HG03460 (cell line): Measurements from ENCODE around the gene PDC.

ENCODE experiments used
- ATAC-seq: cut with Tn5 transposase; IDR thresholded peaks from one replicate; pipeline ENCODE4 v1.9.1; 2021; ENCODE audit not compliant: unreplicated experiment

PDC gene

DNA sequence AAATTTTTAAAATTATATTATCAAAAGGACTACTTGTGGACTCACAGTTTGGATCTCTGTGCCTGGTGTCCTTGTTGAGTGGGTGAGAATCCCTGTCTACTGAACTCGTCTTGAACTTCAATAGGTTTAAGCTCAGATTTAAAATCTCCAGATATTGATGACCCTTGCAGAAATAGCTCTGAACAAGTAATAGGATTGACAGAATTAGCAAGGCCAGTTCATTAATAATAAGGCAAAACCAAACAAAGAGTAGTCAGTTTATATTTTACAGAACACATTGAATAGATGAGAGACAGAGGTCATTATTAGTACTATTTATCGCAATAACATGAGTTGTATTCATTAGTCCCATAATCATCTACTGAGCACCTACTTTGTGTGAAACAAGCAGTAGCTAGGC is at the start of gene PDC:
TSS of gene PDC (minus strand) at position 101 of the 400 bp plus-strand sequence. CDS start 11,655 bp downstream, outside the sequence.
- ATAC-seq = no peak

DNA sequence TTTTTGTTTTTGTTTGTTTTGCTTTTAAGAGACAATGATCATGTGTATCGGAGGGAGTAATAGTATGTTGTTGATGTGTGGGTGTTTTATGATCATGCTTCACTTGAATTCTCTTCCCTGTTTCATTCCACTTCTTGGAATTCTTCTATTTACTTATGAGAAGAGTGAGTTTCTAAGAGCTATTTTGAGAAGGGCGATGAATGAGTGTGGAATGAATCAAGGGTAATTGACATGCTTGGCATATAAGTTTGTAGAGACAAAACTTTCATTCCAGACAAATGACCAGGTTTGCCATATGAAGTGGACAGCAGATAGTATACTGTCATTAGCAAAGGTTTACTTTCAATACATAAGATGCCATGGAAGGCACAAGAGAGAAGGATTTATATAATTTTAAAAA is 42.3 kb upstream of the PDC start:
- no peak for ATAC-seq

DNA sequence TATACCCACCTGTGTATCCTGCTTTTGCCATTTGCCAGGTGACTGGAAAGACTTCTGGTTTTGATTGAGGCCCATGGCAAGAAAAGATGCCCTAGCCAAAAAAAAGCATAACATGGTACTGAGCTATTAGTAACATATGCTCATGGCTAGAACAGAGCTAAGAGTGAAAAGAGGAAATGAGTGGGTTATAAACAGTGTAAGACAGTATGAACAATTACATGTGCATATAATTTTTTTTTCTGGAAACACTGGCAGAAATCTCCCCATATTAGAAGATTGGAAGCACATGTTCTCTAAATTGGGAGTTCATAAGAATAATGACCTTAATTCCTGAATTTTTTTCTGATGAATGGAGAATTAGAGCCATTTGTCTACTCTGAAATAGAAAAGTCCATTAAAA is 41.2 kb upstream of the PDC start:
- ATAC-seq = no peak

DNA sequence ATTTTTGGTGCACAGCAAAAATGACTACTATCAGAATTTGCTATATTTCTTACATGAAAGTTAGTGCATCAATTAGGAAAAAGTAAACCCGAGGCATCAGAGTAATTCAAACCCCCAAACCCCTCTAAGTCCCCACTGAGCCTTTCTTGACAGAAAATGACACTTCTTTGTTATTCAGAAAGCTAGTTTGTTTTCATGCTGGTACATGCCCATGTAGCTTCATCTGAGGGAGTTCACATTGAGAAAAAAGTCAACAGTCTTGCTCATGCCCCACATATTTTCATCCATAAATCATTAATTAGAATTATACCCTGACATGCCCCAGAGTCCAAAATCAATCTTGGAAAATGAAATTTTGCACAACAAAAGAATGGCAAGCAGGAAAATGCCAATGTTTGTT is 39.9 kb upstream of the PDC start:
- no peak for ATAC-seq

DNA sequence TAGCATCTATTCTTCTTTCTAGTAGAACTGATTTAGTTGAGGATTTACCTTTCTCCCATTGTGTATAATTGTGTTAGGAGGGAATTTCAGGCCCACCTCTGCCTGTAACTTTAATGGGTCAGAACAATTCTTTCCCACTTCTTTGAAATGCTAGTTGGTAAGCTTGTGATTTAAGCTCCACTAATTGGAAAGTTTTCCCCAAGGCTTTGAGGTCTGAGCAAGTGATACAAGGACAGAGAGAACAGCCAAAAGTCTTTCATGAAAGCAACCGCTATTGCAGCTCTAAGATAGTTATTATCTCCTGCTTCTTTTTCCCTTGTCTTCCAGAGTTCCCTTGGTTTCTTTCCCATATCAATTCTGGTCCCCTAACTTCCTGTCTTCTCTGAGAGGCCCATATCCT is 38.7 kb upstream of the PDC start:
- no peak for ATAC-seq

DNA sequence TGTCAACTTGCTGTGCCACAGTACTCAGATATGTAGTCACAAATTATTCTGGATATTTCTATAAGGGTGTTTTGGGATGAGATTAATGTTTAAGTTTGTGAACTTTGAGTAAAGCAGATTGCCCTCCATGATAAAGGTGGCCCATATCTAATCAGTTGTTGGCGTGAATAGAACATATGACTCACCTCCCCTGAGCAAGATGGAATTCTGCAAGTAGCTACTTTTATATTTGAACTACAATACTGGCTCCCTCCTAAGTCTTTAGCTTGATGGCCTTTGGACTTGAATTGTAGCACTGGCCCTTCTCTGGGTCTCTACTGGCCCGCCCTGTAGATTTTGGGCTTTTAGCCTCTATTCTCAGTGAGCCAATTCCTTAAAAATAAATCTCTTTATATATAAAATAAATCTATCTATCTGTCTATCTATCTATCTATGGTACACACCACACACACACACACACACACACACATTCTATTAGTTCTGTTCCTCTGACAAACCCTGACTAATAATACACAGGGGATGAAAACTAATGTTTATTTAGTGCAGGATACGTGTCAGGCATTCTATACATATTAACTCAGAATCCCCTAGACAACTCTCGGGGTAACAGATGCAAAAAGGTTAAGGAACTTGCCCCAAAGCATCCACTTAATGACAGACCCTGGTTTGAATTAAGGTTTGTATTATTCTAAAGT is 37.9 kb upstream of the PDC start:
- no peak for ATAC-seq

DNA sequence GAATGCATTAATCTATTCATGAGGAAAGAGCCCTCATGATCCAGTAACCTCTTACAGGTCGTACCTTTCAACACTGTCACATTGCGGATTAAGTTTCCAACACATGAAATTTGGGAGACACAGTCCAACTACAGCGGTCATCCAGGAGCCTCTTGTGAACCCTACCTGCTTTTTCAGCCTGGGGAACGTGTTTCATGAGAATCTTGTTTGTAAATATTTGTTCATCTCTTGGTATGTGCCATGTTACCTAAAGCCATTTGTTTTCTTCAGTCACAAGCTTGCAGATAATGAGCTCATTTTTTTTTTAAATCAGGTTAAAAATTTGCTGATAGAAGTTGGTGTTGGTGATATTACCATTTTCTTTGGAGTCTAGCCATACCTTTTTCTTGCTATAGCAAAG is 37.2 kb upstream of the PDC start:
- ATAC-seq = no peak

DNA sequence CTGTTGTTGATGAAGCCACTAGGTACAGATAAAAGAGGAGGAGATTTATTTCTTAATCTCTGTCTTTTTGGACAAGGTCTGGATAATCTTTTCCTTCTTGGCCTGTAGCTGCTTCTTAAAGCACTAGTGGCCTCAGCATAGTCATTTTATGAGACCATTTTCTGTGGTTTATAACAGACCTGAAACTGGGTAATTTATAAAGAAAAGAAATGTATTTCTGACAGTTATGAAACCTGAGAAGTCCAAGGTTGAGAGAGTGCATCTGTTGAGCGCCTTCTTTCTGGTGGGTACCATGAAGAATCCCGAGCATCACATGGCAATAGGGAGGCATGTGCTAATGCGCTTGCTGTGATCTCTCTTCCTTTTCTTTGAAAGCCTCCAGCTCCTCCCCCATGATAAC is 36.7 kb upstream of the PDC start:
- peak; percentile 41 for ATAC-seq

DNA sequence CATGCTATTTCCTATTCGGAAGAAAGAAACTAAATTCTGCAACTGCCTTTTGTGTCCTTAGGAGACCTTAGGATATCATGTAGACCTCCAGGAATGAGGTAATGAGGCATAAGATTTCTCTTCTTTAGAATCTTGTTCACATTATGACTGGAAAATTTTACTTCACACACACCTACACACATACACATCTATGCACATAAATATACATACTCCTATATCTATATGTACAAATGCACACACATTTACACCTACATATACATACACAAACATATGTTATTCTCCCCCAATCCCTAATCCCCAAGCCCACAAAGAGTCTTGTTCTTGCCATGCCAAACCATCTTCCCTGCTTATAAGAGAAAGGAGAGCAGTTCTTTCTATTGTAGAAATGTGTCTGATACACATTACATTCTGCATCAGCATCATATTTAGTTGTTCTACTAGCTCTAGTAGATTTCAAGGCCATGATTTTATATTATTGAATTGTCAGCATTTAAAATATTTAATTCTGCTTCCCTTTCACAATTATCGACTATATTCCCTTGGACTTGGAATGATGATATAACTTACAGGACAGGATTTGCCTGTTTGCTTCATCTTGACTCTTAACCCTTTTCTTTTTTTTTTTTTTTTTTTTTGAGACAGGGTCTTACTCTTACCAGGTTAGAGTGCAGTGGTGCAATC is 35.4 kb upstream of the PDC start:
- ATAC-seq = no peak

DNA sequence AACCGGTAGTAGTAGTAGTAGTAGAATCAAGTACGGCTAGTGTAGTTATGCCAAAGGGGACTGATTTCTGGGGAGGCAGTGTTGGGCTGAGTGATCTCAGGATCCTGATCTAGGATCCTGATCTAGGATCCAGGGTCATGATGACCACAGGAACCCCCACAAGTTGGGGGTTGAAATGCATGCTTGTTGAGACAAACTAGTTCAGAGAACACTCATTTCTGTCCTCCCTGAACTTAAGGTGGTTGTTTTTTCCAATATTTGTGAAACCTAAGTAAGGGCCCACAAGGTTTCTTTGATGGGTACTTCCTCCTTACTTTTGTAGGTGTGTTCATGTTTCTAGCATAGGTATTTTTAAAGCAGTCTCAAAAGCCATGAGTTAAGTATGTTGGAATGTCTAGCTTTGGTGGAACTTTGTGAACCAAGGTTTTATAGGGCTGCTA is 33.9 kb upstream of the PDC start:
- no peak for ATAC-seq

DNA sequence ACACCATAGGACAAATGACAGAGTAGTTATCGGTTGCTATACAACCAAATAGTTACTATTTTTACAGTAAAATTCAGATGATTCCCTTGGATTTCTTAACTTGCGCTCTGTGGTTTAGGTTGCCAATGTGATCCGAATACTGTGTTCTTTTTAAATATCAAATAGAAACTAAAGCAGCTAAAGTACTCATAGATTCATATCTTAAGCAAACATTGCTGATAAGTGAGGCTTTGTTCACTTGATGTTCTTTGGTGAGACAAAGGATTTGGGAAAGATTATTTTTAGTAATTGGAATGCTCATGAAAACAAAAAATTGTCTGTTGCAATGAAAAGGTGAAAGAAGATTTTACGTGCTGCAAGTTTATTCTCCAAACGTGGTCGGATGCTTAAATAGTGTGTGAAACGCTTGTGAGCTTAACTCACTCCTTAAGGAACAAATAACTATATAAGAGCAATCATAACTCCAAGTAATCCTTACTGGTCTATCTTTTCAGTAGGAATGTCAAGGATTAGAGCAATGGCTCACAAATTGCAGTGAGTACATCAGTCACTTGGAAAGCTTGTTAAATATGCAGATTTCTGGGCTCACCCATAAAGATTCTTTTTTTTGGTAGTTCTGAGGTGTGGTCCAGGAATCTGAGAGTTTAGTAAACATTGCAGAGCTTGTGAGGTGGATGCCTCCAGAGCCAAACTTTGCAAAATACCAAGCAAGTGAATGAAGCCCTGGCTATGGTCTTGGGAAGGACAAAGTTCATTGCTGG is 31.8 kb upstream of the PDC start:
- ATAC-seq = no peak

DNA sequence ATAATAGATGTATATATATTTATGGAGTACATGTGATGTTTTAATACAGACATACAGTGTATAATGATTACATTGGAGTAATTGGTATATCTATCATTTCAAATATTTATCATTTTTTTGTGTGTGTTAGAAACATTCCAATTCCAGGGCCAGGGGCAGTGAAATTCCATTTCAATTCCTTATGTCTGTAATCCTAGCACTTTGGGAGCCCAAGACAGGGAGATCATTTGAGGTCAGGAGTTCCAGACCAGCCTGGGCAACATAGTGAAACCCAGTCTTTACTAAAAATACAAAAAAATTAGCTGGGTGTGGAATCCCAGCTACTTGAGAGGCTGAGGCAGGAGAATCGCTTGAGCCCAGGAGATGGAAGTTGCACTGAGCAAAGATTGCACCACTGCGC is 30.4 kb upstream of the PDC start:
- no peak for ATAC-seq

DNA sequence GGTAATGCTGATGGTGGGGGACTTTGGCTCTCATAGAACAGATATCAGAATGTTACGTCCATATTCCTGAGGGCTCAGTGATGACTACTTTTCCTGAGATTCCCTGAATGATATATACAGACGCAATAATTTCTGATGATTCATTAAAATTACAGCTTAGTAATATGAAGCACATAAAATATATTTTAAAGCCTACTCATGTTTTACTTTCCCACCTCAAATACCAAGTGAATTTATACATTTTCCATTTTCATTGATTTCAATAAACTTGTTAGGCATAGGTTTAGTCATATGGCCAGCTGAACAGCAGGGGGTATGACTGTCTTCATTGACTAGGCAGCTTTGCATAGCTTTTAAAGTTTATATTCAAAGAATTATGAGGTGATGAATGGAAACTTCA is 26.2 kb upstream of the PDC start:
- ATAC-seq = no peak

DNA sequence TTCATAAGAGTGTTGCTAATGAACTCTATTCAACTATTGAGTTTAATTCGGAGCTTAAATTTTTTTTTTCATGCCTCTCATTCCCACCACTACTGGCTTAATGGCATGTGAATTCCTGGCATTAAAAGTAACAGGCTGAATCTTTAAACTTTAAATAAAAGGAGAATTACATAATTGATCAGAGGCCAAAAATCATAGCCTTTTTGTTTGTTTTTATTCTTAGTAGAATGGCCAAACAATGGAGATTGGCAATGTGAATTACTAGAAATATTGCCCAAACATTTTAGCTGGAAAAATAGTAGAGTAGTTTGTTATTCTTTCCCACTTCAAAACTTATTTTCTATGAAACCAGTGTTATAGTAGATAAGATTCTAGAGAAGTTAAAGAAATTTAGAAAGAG is 25.1 kb upstream of the PDC start:
- ATAC-seq = no peak

DNA sequence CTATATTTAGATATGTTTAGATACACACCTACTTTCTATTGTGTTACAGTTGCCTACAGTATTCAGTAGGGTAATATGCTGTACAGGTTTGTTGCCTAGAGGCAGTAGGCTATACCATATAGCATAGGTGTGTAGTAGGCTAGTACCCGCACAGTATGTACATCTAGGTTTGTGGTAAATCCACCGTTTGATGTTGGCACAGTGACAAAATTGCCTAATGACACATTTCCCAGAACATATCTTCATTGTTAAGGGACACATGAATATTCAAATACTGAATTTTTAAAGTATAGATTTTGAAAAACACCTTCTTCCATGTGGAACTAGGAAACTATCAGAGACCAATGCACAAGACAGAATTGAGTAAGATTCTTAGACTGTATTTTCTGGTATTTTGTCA is 22.6 kb upstream of the PDC start:
- ATAC-seq = no peak

DNA sequence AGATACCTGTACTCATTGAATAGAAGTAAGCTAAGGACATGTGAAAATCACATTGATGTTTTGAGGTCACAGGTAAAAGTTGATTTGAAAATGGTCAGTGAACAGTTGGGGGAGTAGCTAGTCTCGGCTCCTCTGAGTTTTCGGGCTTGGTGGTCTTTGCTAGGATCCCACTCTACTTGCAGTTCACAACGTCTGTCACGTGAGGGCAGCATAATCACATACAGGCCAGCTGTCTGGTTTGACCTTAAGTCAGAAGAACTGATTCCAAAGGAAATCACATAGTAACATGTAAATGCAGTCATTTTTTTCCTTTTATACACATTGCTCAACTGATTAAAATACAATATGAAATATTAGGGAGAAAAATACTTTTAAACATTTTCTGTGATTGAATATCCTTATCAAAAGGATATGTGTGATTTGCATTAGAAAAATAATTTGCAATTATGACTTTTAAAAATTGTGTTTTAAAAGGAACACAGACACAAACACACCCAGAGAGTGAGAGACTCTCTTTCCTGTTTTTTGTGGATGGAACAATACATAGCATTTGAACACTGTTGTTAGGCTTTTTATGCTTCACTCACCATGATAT is 21.8 kb upstream of the PDC start:
- peak; percentile 77 for ATAC-seq

DNA sequence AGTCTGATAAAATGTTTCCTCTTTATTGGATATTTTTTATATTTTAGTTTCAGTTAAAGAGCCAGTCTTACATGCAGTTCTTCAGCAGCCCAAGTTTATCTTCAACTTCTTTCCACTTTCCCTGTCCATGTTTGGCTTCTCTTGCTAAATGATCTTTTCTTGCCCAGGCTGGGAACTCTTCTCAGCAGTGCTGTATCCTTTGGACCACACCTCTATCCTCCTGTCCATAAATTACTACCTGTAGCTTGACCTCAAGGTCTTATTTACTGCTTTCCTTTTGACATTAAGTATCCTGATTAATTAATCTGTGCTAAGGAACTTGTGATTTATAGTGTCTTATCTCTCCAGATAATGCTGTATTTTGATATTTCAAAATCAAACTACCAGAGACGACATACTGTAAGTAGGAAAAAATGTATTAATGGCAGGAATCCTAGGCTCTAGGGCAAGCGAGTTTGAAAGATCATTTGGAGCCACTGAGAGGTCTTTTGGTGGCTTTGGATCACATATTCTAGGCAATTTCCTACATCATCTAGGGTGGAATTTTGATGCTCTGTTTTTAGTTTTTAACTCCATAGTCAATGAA is 20.5 kb upstream of the PDC start:
- ATAC-seq = no peak

DNA sequence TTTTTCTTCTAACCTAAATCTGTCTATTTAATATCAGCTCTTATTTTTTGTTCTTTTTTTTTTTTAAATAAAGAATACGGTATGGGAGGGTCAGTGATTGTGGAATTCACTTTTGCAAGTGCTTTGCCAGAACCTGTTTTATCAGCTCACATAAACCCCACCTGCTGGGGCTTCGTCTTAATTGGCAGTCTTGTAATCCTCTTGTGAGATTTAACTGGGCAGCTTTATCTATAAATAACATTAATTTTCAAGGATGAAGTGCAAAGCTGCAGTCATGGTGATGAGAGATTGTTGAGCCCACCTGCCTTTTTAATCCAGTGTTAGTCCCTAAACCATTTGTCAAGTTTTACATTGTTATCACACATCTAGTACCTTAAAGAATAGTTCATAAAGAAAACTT is 18.2 kb upstream of the PDC start:
- no peak for ATAC-seq

DNA sequence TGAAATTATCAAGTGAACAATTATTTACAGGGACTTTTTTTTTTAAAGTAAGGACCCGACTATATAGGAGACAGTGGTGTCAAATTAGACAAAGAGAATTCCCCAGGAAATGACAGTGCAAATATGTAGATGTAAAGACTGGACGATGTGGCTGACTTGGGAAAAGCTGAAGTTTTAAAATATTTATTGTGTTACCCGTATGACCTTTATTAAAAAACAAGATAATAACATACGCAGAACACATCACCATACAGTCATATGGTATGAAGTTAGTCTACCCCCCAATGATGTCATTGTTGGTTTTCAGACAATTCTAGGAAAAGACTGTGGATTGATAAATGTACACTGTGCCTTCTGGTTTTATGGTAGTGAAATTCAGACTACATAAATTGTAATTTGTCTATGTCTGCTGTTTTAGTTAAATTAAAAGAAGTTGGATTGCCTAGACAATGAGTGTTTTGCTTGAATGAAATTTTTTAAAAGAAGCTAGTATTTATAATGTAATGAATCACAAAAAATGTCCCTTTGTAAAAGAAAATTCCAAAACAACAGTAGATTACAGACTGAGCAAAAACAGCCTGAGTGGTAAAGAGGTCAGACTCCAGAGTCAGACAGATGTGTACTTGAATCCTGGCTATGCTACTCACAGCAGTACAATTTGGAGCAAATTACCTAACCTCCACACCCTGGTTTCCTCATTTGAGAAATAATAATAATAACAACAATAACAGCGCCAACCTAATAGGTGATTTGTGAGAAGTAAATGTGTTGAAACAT is 15.5 kb upstream of the PDC start:
- no peak for ATAC-seq

DNA sequence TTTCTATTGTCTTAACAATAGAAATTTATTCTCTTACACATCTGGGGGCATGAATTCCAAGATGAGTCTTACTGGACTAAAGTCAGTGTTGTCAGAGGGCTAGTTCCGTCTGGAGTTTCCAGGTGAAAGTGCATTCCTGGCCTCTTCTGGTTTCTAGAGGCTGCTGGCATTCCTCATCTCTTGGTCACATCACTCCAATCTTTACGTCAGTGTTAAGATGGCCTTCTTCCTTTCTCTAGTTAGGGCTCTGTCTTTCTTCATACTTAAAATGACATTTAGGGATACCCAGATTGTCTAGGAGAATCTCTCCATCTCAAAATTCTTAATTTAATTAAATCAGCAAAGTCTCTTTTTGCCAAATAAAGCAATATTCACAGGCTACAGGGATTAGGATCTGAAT is 13.3 kb upstream of the PDC start:
- no peak for ATAC-seq

DNA sequence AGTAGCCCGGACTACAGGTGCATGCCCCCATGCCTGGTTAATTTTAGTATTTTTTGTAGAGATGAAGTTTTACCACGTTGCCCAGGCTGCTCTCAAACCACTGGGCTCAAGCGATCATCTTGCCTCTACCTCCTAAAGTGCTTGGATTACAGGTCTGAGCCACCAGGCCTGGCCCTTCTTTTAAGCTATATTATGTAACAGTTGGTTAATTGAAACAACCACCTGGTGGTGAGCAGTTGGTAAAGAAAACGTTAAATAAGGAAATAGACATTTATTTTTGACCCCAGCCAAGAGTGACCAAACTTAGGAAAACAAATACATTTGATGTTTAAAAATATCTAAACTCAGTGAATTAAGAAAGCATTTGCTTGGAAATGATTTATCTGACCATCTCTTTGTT is 12.1 kb upstream of the PDC start:
- no peak for ATAC-seq
